Motor neuron (in vitro differentiated cells): ENCODE results near the gene SIGMAR1. TPM values are rescaled to one million over a fixed set of nuclear protein-coding genes. Genes with fewer than 3 reads are reported as not detected.
"Not testable (repeated sequence)": the region's sequence is repeated elsewhere in the genome, so short reads cannot be mapped to it uniquely, and the experiment has no call there.

Source experiments
- ATAC-seq, 8 experiments: fragments of 200-7000 bp; cut with Tn5 transposase; replicated peaks in 6 of 8; 2 replicates each; pipeline ENCODE4 v1.8.0; 2021; ENCODE audit warnings: mild to moderate bottlenecking in 8 of 8, moderate library complexity in 8 of 8
- H3K27ac ChIP-seq, 2 donors: fragments of 250-450 bp; sonication (Bioruptor Pico); 2 replicates each; pipeline ENCODE4 v1.9.0; 2021; ENCODE audit warnings: antibody characterized with exemption in 2 of 2, mild to moderate bottlenecking in 2 of 2, moderate library complexity in 1 of 2
- H3K4me1 ChIP-seq, 2 donors: fragments of 250-450 bp; sonication (Bioruptor Pico); replicated peaks in 1 of 2; 2 replicates each; pipeline ENCODE4 v1.6.1; 2021; ENCODE audit warnings: antibody characterized with exemption in 2 of 2, mild to moderate bottlenecking in 2 of 2, moderate library complexity in 1 of 2
- H3K4me3 ChIP-seq, 5 donors: fragments of 250-450 bp; sonication (Bioruptor Pico); 2 replicates each; pipeline ENCODE4 v1.9.0; 2021; ENCODE audit warnings: antibody characterized with exemption in 5 of 5, mild to moderate bottlenecking in 5 of 5, moderate library complexity in 4 of 5
- WGBS, 10 experiments: fragments of 450-650 bp; shearing (Covaris generic); methylation state at CpG; one replicate each; pipeline ENCODE4 v1.0.0; 2022; 5-methylcytosine and 5-hydroxymethylcytosine counted together
- in situ Hi-C, 9 experiments: fragments of 400-800 bp; cut with MboI; loops; one replicate each; pipeline ENCODE4 v1.15.0; 2021; ENCODE audit warnings: low sequenced_read_pairs in 9 of 9, low pct_unique_long_range_greater_than_20kb in 2 of 9; ENCODE audit not compliant: unreplicated experiment in 9 of 9
- total RNA-seq, 8 experiments: library from RNA; unstranded; fragments of 300-600 nt; gene quantifications; 2 replicates each; pipeline versions ENCODE4 v1.2.3 to v1.2.4, GENCODE V29; 2022

Gene SIGMAR1
- total RNA-seq, 8 experiments from 2014 or later, result 22.7 to 123 (median 41.2) TPM

DNA sequence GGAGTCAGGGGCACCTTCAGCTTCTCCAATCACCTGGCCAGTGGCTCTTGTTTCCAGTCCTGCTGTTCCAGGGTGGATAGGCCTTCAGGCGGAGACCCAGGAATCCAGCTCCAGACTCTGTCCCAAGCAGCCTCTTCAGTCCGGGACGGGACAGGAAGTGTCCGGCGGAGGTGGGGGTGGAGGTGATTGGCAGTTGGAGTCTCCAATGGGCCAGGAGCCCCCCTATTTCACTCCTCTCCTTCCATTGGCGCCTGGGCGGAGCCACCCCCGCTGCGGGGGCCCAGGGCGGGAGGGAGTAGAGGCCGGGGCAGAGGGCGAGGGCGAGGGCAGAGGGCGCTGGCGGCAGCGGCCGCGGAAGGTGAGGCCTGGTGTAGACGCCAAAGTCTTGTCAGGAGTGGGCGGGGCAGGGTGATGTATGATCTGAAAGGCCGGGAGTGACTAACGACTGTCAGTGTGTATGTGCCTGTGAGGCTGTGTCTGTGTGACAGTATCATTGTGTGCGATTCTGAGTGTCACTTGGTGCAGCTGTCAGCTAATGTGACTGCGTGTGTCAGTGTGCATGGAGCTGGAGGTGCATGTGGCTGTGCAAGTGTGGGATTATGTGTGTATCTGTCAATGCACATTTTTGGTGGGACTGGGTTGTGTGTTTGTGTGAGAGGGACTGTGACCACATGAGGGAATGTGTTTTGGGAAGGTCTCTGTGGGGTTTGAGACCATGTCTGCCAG, 14.5 kb upstream of the SIGMAR1 start, which contains the start of gene IL11RA:
TSS of gene IL11RA (plus strand) at position 310 of the 726 bp plus-strand sequence. CDS start 3,033 bp downstream, outside the sequence.
- in situ Hi-C loops, result no loop called here
- Histone ChIP-seq H3K27ac (peak within 1 kb of the TSS; percentile 43 to 69), H3K4me3 (peak within 1 kb of the TSS in 4 of 5 donors; percentile 7 to 30 (median 24)), H3K4me1 (peaks cover 38 to 51% of the 10 kb centered on the region in 2 donors)
- peak; percentile 70 to 91 (median 82) for ATAC-seq
- 0 to 3% (median 0%) methylated on average over 1 to 6 of the region's 24 CpGs; no CpG with 5 or more reads in 5 of the 10 experiments for WGBS, 10 experiments

DNA sequence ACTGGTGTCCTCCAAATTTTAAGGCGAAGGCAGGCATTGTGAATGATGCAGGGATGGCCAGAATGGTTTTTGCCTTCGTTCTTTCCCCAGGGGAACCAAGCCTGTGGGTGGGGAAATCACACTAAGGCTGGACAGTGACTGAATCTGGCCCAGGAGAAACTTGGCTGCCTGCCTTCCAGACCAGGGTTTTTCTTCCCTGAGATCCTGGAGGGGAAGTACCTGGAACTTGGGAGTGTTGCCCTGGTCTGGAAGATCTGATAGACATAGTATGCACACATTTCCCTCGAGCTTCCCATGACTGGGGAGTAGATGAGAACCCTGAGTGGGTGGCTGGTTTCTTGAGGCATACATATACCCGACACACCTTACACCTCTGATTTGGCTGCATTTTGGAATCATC, 13.7 kb upstream of the SIGMAR1 start:
- no peak for ATAC-seq
- peak overlapping the region in 1 of 2 donors; percentile 69 for H3K27ac ChIP-seq

DNA sequence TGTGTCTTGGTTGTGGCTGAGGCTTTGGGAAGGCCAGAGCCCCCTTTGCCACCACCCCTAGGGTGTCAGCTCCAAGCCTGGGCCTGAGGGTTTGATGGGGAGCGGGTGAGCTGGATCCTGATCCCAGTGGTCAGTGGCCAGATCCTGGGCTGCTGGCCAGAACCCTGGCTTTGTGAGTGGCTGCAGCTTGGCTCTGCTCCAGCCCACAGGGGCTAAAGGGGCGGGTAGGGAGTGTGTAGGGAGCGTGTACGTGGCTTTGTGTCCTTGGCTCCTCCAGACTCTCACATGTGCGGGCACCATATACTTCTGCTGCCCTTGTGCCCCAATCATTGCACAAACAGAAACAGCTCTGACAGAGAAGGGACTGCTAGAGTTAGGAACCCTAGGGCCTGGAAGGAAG, 13.2 kb upstream of the SIGMAR1 start:
- in situ Hi-C loops, result no loop called here
- WGBS, 10 experiments, result 60 to 100% (median 73%) methylated on average over 1 to 3 of the region's 5 CpGs; no CpG with 5 or more reads in 4 of the 10 experiments
- Histone ChIP-seq H3K27ac (no peak overlapping the region), H3K4me3 (no peak overlapping the region), H3K4me1 (peaks cover 43 to 55% of the 10 kb centered on the region in 2 donors)
- no peak for ATAC-seq

More for the DNA sequence above, 13.7 kb upstream of the SIGMAR1 start:
- in situ Hi-C loops, result no loop called here
- Histone ChIP-seq H3K4me3 (peak overlapping the region in 2 of 5 donors; percentile 23 to 30), H3K4me1 (peaks cover 38 to 51% of the 10 kb centered on the region in 2 donors)
- 0 to 67% (median 33%) methylated on average over 1 to 4 of the region's 4 CpGs; no CpG with 5 or more reads in 3 of the 10 experiments for WGBS, 10 experiments

DNA sequence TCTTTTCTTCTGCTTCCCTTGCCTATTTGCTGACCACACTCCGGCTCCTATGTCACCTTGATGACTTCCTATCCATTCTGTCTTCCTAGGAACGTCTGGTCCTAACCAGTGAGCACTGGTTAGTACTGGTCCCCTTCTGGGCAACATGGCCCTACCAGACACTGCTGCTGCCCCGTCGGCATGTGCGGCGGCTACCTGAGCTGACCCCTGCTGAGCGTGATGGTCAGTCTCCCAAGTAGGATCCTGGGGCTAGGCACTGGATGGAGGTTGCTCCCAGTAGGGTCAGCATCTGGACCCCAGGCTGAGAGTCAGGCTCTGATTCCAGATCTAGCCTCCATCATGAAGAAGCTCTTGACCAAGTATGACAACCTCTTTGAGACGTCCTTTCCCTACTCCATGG, 11.1 kb upstream of the SIGMAR1 start:
- Histone ChIP-seq H3K4me1 (peaks cover 38 to 43% of the 10 kb centered on the region in 2 donors), H3K4me3 (no peak overlapping the region), H3K27ac (no peak overlapping the region)
- WGBS, 10 experiments, result 83 to 100% (median 92%) methylated on average over 1 to 5 of the region's 8 CpGs; no CpG with 5 or more reads in 5 of the 10 experiments
- in situ Hi-C loops, result no loop called here
- no peak for ATAC-seq

DNA sequence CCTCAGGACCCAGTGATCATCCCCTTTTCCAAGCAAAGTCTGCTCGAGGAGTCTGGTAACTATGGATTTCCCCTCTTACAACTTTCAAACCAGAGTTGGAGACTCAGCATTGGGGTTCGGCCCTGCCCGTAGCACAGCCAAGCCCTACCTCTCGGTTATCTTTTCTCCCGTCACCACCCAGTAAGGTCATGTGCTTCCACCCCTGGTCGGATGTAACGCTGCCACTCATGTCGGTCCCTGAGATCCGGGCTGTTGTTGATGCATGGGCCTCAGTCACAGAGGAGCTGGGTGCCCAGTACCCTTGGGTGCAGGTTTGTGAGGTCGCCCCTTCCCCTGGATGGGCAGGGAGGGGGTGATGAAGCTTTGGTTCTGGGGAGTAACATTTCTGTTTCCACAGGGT, 10.1 kb upstream of the SIGMAR1 start:
- Histone ChIP-seq H3K4me3 (peak overlapping the region; percentile 46 to 67 (median 56)), H3K27ac (peak overlapping the region in 1 of 2 donors; percentile 81), H3K4me1 (peaks cover 28 to 33% of the 10 kb centered on the region in 2 donors)
- in situ Hi-C loops, result no loop called here
- no peak for ATAC-seq
- 71 to 94% (median 80%) methylated on average over 2 to 4 of the region's 10 CpGs; no CpG with 5 or more reads in 6 of the 10 experiments for WGBS, 10 experiments

DNA sequence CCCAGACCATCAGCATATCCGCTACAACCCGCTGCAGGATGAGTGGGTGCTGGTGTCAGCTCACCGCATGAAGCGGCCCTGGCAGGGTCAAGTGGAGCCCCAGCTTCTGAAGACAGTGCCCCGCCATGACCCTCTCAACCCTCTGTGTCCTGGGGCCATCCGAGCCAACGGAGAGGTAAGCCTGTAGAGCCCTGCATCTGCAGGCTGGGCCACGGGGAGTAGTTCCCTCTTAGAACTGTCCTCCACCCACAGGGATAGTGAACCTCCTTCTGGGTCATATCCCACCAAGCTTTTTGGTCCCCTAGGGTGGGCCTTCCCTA, 9.5 kb upstream of the SIGMAR1 start:
- in situ Hi-C loops, result no loop called here

DNA sequence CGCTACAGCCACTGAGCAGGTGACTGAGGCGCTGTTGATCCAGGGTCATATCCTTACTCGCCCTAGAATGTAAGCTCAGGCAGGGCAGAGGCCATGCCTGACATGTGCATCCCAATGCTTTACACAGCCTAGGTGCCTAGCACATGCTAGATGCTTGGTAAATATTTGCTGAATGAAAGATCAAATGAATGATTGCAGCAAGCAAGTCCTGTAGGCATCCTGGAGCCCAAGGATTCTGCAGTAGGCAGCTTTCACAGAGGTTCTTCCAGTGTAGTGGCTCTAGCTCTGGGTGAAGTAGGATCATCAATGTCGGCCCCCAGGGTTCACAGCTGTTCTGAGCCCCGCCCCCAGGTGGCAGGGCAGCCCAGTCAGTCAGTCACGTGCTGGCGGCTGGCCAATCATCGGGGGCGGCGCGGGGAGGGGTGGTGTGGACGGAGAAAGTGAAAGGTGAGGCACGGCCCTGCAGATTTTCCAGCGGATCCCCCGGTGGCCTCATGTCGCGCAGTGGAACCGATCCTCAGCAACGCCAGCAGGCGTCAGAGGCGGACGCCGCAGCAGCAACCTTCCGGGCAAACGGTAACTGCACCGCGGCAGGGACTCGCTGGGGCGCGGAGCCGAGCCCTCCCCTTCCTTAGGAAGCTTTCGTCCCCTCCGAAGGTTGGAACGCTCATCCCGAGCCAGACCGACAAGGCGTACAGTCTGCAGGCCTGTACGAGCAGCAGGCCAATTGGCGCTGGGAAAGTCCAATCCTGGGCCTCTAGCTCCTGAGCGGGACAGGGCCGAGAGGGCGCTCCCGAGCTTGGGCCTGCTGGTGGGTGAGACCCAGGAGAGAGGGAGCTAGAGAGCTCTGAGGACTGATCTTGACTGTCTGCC, 8.9 kb upstream of the SIGMAR1 start, which contains the start of gene GALT:
TSS of gene GALT (plus strand) at position 465 of the 873 bp plus-strand sequence. CDS start at position 495, 30 bp downstream.
- in situ Hi-C loops, result no loop called here
- peak within 1 kb of the TSS; percentile 81 to 86 for H3K27ac ChIP-seq
- ATAC-seq, result peak; percentile 84 to 92 (median 88)
- 0 to 100% (median 27%) methylated on average over 1 to 16 of the region's 43 CpGs; no CpG with 5 or more reads in 2 of the 10 experiments for WGBS, 10 experiments
- H3K4me1 ChIP-seq, result peaks cover 16 to 23% of the 10 kb centered on the region in 2 donors
- peak within 1 kb of the TSS; percentile 46 to 67 (median 56) for H3K4me3 ChIP-seq

More for the DNA sequence above, 9.5 kb upstream of the SIGMAR1 start:
- peak in 3 of 8 experiments; percentile 7 to 22 (median 12) for ATAC-seq
- Histone ChIP-seq H3K27ac (peak overlapping the region; percentile 81 to 86), H3K4me3 (peak overlapping the region; percentile 46 to 67 (median 56)), H3K4me1 (peaks cover 22 to 28% of the 10 kb centered on the region in 2 donors)
- 23% methylated on average over 3 of the region's 8 CpGs; no CpG with 5 or more reads in 9 of the 10 experiments for WGBS, 10 experiments

DNA sequence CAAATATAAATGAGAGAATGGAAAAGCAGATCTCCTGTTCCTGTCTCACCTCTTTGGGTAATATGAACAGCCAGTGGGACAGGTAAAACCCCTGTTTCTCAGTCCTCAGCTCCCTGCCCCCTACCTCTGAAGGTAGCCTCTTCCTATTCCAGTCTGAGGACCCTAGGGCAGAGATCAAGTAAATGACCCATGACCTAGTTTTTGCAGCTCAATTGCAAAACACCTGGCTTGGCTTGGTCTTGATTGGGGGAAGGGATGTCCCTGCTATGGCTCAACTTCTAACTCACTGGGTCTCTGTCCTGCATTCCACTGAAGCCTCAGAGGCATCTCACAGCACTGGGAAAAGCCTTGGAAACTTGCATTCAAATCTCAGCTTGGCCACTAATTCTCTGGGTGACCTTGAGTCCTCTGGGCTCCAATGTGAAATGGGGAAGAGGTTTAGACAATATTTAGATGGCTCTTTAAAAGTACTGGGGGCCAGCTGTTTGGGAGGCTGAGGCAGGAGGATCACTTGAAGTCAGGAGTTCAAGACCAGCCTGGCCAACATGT, 7.3 kb upstream of the SIGMAR1 start:
- no peak overlapping the region for H3K27ac ChIP-seq
- in situ Hi-C loops, result no loop called here
- H3K4me3 ChIP-seq, result no peak overlapping the region
- peaks cover 12 to 15% of the 10 kb centered on the region in 2 donors for H3K4me1 ChIP-seq
- no peak for ATAC-seq

DNA sequence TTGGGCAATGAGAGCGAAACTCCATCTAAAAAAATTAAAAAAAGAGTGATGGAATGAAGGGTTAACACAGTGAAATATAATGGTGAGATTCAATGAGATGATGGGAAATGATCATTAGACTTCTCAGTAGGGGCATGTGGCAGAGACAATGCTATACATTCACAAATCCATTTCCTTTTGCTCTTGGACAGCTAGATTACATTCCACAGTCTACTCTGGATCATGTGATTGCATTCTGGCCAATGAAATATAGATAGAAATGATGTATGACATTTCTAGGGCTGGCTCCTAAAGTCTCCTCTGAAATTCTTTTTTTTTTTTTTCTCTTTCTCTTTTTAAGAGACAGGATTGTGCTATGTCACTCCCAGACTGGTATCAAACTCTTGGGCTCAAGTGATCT, 5.1 kb upstream of the SIGMAR1 start:
- ATAC-seq, result no peak
- in situ Hi-C loops, result no loop called here
- Histone ChIP-seq H3K4me3 (no peak overlapping the region), H3K27ac (no peak overlapping the region), H3K4me1 (peaks cover 12 to 15% of the 10 kb centered on the region in 2 donors)
- WGBS, 10 experiments, result 60 to 83% (median 75%) methylated on average over 1 of the region's 1 CpG; no CpG with 5 or more reads in 7 of the 10 experiments

DNA sequence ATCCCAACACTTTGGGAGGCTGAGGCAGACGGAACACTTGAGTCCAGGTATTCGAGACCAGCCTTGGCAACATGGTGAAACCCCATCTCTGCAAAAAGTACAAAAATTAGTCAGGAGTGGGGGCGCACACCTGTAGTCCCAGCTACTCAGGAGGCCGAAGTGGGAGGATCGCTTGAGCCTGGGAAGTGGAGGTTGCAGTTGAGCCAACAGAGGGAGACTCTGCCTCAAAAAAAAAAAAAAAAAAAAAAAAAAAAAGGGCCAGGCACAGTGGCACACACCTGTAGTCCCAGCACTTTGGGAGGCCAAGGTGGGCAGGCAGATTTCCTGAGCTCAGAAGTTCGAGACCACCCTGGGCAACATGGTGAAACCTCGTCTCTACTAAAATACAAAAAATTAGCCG, 1.7 kb upstream of the SIGMAR1 start:
- ATAC-seq, H3K4me3 ChIP-seq, in situ Hi-C loops, H3K27ac ChIP-seq: not testable (repeated sequence)
- WGBS, 10 experiments, result 77 to 100% (median 90%) methylated on average over 1 to 7 of the region's 8 CpGs
- H3K4me1 ChIP-seq, result peaks cover 10 to 14% of the 10 kb centered on the region in 2 donors

DNA sequence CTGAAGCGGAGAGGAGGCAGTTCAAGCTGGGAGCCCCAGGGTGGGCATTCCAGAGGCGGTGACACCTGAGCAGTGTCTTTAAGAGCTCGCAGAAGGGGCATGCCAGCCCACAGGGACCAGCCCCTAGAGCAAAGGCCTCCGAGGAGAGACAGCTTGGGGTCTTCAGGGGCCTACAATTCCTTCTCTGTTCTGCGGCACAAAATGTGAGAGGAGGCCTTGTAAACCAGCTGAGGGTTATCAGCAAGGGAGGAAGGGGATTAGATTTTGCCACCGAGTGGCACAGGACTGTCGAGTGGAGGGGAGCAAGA, 505 bp upstream of the SIGMAR1 start:
- no peak for ATAC-seq

DNA sequence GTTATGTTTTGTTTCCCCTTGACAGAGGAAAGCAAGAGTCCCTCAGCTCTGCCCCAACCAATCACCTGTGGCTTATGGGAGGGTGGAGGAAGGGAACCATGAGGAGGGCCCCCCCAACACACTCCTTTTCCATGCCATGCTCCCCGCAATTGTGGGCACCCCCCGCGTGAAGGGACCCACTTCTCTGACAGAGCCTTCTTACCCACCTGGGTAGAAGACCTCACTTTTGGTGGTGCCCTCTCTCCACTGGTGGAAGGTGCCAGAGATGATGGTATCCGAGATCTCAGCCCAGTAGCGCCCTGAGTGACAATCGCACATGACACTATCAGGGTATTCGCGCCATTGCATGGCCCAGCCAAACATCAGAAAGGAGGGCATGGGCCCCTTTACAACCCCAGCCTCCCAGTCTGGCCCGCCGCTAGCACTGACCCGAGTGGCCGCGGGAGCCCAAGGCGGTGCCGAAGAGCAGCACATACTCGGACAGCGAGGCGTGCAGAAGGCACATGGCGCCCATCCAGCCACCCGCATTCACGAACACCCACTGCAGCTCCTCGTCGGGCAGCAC, 714 bp downstream of the SIGMAR1 start:
- Histone ChIP-seq H3K27ac (no peak overlapping the region), H3K4me1 (peaks cover 10 to 14% of the 10 kb centered on the region in 2 donors), H3K4me3 (peak overlapping the region; percentile 43 to 81 (median 50))
- 0 to 17% (median 3%) methylated on average over 3 to 14 of the region's 23 CpGs; no CpG with 5 or more reads in 5 of the 10 experiments for WGBS, 10 experiments
- in situ Hi-C loops, result no loop called here
- peak in 1 of 8 experiments; percentile 25 for ATAC-seq

More for the DNA sequence above, 505 bp upstream of the SIGMAR1 start:
- H3K27ac ChIP-seq, result peak overlapping the region; percentile 1
- H3K4me3 ChIP-seq, result peak overlapping the region; percentile 43 to 81 (median 50)
- WGBS, 10 experiments, result 0 to 29% (median 16%) methylated on average over 1 to 5 of the region's 7 CpGs; no CpG with 5 or more reads in 4 of the 10 experiments
- in situ Hi-C loops, result no loop called here
- peaks cover 10 to 14% of the 10 kb centered on the region in 2 donors for H3K4me1 ChIP-seq
